T-helper 17 cell (primary cell): ENCODE measurements around the gene DMKN. TPM values are rescaled to one million over a fixed set of nuclear protein-coding genes. Genes with fewer than 3 reads are reported as not detected.

Source experiments
- ATAC-seq: fragments of 150-1000 bp; cut with Tn5 transposase; 2 replicates; pipeline ENCODE4 v1.10.0; 2021; ENCODE audit warnings: mild to moderate bottlenecking, moderate library complexity
- DNase-seq, 3 donors: peaks; one replicate each; pipeline versions ENCODE4 v3.0.0 to v3.0.0-alpha.2; 2020 to 2021
- H3K9me3 ChIP-seq: one replicate; pipeline ENCODE4 v1.7.0; 2013; ENCODE audit warnings: low read length, mild to moderate bottlenecking; ENCODE audit not compliant: control insufficient read depth, poor library complexity, severe bottlenecking
- H3K27ac Mint-ChIP-seq: one replicate; pipeline ENCODE4 v1.8.0; 2022; ENCODE audit warnings: mild to moderate bottlenecking, moderate library complexity, mixed read lengths
- H3K27me3 Mint-ChIP-seq: one replicate; pipeline ENCODE4 v1.8.0; 2022; ENCODE audit warnings: mixed read lengths
- H3K36me3 Mint-ChIP-seq: one replicate; pipeline ENCODE4 v1.8.0; 2022; ENCODE audit warnings: low read depth, mixed read lengths
- H3K4me1 Mint-ChIP-seq: one replicate; pipeline ENCODE4 v1.8.0; 2022; ENCODE audit warnings: mild to moderate bottlenecking, mixed read lengths
- H3K4me3 Mint-ChIP-seq: one replicate; pipeline ENCODE4 v1.8.0; 2022; ENCODE audit warnings: mild to moderate bottlenecking, moderate library complexity, mixed read lengths
- total RNA-seq, 4 donors: library from RNA in 2 of 4; stranded (reverse) in 2 of 4; gene quantifications; one replicate each; pipeline ENCODE4 v1.2.3 and lab custom pipeline; 2022 to 2026

The DMKN gene
- total RNA-seq, 2 donors from 2014 or later, result not detected

DNA sequence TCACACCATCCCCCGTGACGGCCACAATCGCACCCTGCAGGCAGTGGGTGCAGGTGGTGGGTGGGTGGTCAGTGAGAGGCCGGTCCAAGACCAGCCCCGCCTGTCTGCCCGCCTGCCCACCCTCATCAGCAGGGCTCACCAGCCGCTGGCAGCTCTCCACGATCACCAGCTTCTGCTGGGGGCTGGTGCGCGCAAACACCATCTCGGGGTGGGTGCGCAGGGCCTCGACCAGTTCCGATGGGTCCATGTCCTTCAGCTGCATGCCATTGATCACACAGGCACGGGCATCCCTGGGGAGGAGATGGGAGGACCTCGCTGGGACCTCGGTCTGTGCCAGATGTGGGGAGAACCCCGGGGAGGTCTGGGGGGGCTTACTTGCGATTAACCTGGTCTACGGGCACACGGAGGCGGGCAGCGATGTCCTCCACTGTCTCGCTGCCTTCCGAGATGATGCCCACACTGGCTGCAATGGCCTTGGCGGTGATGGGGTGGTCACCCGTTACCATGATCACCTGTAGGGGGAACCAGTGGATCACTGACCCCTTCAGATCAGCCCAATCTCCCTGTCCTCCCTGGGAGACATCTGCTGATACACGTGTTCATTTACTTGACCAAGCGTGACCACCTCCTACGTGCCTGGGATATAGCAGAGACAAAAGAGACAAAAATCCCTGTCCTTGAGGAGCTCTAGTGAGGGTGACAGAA is 42.0 kb upstream of the DMKN start:
- H3K4me1 Mint-ChIP-seq, result peaks cover 15% of the 10 kb centered on the region
- H3K9me3 ChIP-seq, result no peaks in the 10 kb centered on the region
- H3K27ac Mint-ChIP-seq, result no peak overlapping the region
- ATAC-seq (no peak), DNase-seq (no peak)
- peaks cover 2% of the 10 kb centered on the region for H3K36me3 Mint-ChIP-seq
- H3K27me3 Mint-ChIP-seq, result peaks cover 13% of the 10 kb centered on the region
- peak overlapping the region; percentile 47 for H3K4me3 Mint-ChIP-seq

DNA sequence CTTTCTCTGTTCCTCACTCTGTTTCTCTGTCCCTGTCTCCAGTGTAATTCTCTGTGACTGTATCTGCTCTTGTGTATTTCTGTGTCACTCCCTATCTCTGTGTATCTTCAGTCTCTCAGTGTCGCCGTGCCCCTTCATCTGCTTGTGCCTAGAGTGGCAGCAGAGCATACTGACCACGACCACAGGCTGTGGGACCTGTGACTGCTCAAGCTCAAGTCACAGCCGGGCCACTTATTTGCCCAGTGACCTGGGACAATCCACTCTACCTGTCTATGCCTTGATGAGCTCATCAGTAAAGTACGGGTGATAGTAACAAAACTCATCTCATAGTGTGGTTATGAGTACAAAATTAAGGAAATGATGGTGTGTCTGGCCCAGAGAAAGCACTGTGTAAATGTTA is 40.6 kb upstream of the DMKN start:
- H3K9me3 ChIP-seq, result no peaks in the 10 kb centered on the region
- ATAC-seq, result no peak
- H3K27ac Mint-ChIP-seq, result no peak overlapping the region
- H3K36me3 Mint-ChIP-seq, result peaks cover 5% of the 10 kb centered on the region
- no peak for DNase-seq
- peaks cover 16% of the 10 kb centered on the region for H3K4me1 Mint-ChIP-seq
- H3K27me3 Mint-ChIP-seq, result no peaks in the 10 kb centered on the region
- no peak overlapping the region for H3K4me3 Mint-ChIP-seq

DNA sequence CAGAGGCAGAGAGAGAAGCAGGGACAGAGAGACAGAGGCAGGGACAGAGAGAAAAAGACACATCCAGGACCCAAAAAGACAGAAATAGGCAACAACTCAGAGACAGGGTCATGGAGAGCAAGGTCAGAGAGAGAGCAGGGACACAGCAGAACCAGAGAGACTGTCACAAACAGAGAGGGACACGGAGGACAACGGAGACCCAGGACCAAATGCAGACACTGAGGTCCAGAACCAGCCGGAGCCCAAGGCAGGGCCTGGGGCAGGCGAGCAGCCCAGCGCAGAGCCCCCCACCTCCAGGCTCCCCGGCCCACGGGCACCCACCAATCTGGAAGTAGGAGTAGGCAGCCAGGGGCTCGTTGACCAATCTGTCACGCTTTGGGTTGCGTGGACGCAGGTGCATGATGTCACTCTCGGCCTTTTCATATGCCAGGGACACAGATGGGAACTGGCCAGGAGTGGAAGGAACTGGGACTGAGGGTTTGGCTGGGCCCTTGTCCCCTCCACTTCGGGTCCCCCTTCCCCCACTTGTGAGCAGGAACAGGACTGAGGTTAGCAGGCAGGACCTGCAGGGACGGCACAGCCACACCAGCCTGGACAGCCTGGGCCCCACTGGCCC is 40.0 kb upstream of the DMKN start:
- no peak for DNase-seq
- H3K27ac Mint-ChIP-seq, result peak overlapping the region; percentile 62
- no peak for ATAC-seq
- peak overlapping the region; percentile 31 for H3K4me3 Mint-ChIP-seq
- H3K4me1 Mint-ChIP-seq, result peaks cover 20% of the 10 kb centered on the region
- H3K27me3 Mint-ChIP-seq, result no peaks in the 10 kb centered on the region
- no peaks in the 10 kb centered on the region for H3K9me3 ChIP-seq
- peaks cover 6% of the 10 kb centered on the region for H3K36me3 Mint-ChIP-seq

DNA sequence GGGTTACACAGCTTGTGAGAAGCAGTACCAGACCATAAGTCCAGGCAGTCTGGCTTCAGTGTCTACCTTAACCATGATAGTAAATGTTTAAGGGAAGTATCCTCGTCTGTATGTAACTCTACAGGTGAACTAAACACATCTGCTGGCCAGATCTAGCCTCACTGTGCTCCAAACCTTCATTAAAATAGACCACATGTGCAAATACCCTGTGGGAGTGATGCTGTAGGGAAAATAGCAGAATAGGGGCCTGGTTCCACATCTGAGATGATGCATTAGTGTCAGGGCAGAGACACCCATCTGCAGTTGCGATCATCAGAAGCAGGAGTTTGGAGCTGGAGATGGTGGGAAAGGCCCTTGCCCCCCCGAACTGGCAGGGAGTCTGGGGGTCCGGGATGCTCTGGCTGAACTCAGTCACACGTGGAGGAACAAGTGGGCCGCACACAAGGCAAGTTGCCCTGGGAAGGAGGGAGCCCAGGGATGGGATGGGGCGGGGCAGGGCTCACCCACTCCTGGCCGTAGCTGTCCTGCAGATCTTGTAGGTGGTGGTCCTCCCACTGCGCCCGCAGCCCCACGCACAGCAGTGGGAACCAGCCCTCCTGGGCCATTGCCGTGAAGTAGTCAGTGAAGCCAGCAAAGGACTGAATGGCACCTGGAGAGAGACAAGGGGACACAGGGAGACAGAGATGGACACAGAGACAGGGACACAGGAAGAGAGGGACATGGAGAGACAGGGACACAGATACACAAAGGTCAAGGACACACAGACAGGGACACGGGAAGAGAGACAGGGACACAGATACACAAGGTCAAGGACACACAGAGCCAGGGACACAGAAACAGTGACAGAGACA is 39.3 kb upstream of the DMKN start:
- no peak for DNase-seq
- Mint-ChIP-seq H3K27ac (peak overlapping the region; percentile 62), H3K4me3 (peak overlapping the region; percentile 31), H3K27me3 (no peaks in the 10 kb centered on the region), H3K36me3 (peaks cover 4% of the 10 kb centered on the region), H3K4me1 (peaks cover 20% of the 10 kb centered on the region)
- H3K9me3 ChIP-seq, result no peaks in the 10 kb centered on the region
- ATAC-seq, result no peak

DNA sequence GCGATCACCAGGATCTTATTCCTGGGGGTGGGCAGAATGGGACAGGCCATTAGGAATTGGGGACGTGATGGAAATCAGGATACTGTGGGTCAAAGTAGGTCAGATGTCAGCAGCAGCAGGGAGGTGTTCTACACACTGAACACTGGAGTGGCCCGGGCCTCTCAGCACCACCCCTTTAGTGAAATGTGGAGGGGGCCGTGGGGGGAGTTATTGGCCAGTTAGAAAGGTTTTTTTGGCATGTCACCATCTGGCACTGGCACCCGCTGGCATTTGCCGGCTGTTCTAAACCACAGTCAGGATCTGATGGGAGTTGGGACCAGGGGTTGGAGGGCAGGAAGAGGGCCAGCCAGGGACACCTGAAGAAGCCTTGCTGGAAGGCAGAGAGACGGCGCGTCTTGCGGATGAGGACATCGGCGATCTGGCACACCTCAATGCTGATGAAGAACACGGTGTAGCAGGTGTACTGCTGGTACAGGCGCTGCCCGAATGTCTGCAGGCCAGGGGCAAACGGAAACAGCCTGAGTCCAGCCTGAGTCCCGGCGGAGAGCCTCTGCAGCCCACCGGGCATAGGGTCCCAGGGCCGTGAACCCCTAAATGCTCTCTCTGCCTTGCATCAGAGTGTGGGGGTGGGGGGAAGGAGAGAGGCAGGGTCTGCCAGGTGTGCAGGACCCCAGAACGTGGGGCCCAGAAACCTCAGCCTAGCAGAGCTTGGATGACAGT is 37.8 kb upstream of the DMKN start:
- ATAC-seq (no peak), DNase-seq (no peak)
- H3K4me3 Mint-ChIP-seq, result no peak overlapping the region
- H3K27me3 Mint-ChIP-seq, result no peaks in the 10 kb centered on the region
- peaks cover 25% of the 10 kb centered on the region for H3K4me1 Mint-ChIP-seq
- peaks cover 3% of the 10 kb centered on the region for H3K36me3 Mint-ChIP-seq
- no peaks in the 10 kb centered on the region for H3K9me3 ChIP-seq
- H3K27ac Mint-ChIP-seq, result peak overlapping the region; percentile 21

DNA sequence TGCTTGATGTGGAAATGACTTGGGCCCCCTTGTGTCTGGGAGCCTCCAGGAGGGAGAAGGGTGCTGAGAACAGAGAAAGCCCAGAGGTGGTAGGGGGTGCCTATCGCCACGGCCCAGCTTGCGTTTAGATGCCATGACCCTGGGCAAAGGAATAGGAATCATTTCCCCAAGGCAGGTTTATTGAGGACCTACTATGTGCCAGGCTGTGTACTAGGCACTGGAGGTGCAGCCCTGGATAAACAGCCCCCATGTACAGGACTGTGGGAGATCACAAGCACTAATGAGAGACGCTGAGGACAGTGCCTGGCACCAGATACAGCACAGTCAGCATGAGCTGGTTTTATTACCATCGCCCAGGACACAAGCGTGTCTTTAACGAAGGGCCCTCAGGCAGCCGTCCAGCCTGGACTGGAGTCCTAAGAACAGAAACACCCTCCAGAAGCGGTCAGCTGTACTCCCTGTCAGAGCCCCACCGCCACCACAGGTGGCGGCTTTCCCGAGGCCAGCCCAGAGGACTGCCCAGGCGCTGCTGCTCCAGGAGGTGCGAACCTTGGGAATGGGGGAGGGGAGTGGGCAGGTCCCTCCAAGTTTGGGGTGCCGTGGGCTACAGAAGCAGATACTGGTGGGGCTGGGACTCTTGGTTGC is 36.6 kb upstream of the DMKN start:
- no peak for DNase-seq
- ATAC-seq, result no peak
- no peaks in the 10 kb centered on the region for H3K9me3 ChIP-seq
- Mint-ChIP-seq H3K36me3 (peaks cover 3% of the 10 kb centered on the region), H3K4me3 (no peak overlapping the region), H3K27ac (no peak overlapping the region), H3K27me3 (no peaks in the 10 kb centered on the region), H3K4me1 (peaks cover 28% of the 10 kb centered on the region)

DNA sequence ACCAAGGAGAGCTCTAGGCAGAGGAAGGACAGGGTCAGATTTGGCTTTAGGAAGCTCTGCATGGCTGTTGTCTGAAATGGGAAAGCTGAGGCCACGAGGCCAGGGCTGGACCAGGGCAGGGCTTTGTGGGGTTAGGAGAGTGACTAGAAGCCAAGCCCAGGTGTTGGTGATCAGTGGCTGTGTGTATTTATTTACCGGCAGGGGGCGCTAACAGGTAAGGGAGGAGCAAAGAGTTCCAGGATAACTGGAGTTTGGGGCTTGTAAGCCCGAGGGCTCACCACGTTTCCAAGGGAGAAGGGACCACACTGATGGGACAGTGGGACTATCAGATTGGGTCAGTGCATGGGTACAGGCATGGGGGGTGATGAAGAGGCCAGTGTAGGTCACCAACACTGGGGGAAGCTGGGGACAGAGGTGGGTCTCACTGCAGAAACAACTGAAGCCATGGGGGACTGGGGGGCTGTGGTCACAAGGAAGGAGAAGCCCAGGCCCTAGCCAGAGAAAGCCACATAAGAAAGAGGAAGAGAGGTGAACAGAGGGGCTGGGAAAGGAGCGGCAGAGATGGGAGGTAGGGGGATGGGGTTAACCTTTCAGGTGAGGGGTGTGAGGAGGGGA is 35.8 kb upstream of the DMKN start:
- H3K9me3 ChIP-seq, result no peaks in the 10 kb centered on the region
- H3K4me1 Mint-ChIP-seq, result peaks cover 34% of the 10 kb centered on the region
- H3K27ac Mint-ChIP-seq, result no peak overlapping the region
- ATAC-seq (no peak), DNase-seq (peak; percentile 28 to 38 (median 31))
- no peaks in the 10 kb centered on the region for H3K27me3 Mint-ChIP-seq
- H3K36me3 Mint-ChIP-seq, result peaks cover 3% of the 10 kb centered on the region
- peak overlapping the region; percentile 68 for H3K4me3 Mint-ChIP-seq

DNA sequence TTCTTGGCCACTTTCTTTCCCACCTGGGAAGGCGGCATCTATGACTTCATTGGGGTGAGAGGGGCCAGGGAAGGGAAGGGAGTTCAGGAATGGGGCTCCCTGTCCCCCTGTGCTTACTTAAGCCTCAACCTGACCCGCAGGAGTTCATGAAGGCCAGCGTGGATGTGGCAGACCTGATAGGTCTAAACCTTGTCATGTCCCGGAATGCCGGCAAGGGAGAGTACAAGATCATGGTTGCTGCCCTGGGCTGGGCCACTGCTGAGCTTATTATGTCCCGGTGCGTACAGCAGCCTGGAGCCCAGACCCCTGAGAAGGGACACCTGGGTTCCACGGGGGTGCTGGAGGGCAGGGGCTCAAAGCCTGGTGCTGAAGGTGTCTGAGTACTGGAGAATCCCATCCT is 33.1 kb upstream of the DMKN start:
- H3K27me3 Mint-ChIP-seq, result no peaks in the 10 kb centered on the region
- H3K4me1 Mint-ChIP-seq, result peaks cover 34% of the 10 kb centered on the region
- peaks cover 3% of the 10 kb centered on the region for H3K36me3 Mint-ChIP-seq
- peak overlapping the region; percentile 96 for H3K4me3 Mint-ChIP-seq
- peak overlapping the region; percentile 51 for H3K27ac Mint-ChIP-seq
- H3K9me3 ChIP-seq, result no peaks in the 10 kb centered on the region
- ATAC-seq (no peak), DNase-seq (no peak)

DNA sequence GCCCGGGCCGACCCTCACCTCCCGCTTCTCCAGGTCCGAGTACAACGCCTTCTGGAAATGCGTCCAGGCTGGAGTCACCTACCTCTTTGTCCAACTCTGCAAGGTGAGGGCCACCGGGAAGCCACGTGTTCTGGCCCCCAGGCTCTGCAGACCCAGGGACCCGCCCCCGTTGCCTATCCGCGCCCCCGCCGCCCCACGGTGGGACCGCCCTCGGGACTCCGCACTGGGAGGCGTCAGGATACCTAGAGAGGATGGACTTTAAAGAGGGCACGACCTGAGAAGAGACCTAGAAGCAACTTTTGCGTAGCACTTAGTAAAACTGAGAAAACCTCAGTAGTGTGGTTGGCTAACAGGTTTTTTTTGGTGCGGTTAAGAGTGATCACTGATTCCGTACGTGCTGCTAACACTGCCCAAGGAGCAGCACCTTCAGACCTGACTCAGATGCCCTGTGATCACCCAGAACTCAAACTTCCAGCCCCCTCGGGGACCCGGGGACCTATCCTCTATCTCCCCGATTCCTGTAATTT is 32.5 kb upstream of the DMKN start:
- H3K36me3 Mint-ChIP-seq, result peaks cover 3% of the 10 kb centered on the region

DNA sequence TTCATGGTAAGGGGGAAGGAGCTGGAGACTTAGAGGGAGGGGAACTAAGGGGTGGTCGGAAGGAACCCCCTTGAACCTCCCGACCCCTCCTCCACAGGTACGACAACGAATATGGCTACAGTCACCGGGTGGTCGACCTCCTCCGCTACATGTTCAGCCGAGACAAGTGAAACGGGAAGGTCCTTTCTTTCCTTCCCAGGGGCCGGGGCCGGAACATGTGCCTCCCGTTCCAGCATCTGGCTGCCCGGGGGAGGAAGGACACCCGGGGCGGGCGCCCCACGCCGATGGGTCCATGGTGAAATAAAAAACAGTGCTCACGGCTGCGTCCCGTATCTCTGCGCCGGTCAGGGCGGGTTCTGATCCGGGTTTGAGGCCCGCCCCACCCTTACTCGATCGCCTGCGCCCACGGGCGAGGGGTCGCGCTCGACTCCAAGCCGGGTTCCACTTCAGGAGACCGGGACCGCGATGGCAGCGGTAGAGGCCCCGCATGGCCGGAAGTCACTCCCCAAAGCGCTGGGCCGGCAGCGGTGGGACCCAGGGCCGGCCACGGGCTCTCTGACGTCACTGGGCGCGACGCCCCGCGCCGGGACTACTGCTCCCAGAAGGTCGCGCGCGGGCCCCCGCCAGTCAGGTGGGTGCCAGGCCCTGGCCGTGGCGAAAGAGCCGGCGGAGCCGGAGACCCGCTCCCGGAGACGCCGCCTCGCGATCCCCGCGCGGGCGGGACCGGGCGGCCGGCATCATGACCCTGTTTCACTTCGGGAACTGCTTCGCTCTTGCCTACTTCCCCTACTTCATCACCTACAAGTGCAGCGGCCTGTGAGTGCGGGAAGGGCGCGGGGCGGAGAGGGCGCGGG is 31.8 kb upstream of the DMKN start, which contains the start of gene TMEM147:
Gene TMEM147, plus strand, starts transcription at position 626 of the 854 bp plus-strand sequence. Its CDS starts 114 bp downstream, at position 740.
- no peaks in the 10 kb centered on the region for H3K9me3 ChIP-seq
- H3K27ac Mint-ChIP-seq, result peak within 1 kb of the TSS; percentile 51
- no peaks in the 10 kb centered on the region for H3K27me3 Mint-ChIP-seq
- peaks cover 3% of the 10 kb centered on the region for H3K36me3 Mint-ChIP-seq
- ATAC-seq (peak; percentile 90), DNase-seq (peak; percentile 58 to 64 (median 63))
- H3K4me1 Mint-ChIP-seq, result peaks cover 32% of the 10 kb centered on the region
- peak within 1 kb of the TSS; percentile 96 for H3K4me3 Mint-ChIP-seq

More for the DNA sequence above, 32.5 kb upstream of the DMKN start:
- Mint-ChIP-seq H3K4me3 (peak overlapping the region; percentile 96), H3K27ac (peak overlapping the region; percentile 51), H3K4me1 (peaks cover 34% of the 10 kb centered on the region), H3K27me3 (no peaks in the 10 kb centered on the region)
- DNase-seq (peak; percentile 18 to 33 (median 32)), ATAC-seq (peak; percentile 55)
- no peaks in the 10 kb centered on the region for H3K9me3 ChIP-seq

DNA sequence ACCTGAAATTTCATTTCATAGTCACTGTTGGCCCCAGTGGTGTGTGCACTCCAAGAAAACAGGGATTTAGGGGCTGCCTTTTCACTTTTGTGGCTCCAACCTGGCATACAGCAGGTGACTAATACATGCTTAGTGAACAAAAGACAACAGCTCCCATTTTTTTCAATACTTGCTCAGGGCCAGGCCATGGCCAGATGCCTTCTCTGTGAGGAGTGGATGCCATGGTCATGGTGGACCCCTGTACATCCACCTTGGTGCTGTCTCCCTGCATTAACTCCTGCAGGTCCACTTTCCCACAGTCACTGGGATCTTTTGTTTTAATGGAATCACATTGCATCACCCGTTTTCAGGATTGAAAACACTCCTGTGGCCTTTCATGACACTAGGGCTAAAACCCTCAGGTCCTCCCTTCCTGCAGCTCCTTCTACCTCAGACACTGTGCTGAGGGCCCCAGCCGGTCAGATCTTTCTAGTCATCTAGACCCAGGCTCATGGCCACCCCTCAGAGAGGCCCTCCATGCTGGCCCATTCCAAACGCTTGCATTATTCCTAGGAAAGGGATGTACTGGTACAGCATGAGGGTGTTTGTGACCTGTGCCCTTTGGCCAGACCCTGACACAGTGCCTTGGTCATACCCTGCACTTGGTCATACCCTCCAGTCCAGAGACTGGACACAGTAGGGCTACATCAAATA is 30.8 kb upstream of the DMKN start:
- Mint-ChIP-seq H3K4me1 (peaks cover 29% of the 10 kb centered on the region), H3K4me3 (peak overlapping the region; percentile 96), H3K27ac (peak overlapping the region; percentile 51), H3K27me3 (no peaks in the 10 kb centered on the region), H3K36me3 (peaks cover 2% of the 10 kb centered on the region)
- no peak for DNase-seq
- no peak for ATAC-seq
- H3K9me3 ChIP-seq, result no peaks in the 10 kb centered on the region
